ENCODE measurements around the gene PDGFRB.

DNA sequence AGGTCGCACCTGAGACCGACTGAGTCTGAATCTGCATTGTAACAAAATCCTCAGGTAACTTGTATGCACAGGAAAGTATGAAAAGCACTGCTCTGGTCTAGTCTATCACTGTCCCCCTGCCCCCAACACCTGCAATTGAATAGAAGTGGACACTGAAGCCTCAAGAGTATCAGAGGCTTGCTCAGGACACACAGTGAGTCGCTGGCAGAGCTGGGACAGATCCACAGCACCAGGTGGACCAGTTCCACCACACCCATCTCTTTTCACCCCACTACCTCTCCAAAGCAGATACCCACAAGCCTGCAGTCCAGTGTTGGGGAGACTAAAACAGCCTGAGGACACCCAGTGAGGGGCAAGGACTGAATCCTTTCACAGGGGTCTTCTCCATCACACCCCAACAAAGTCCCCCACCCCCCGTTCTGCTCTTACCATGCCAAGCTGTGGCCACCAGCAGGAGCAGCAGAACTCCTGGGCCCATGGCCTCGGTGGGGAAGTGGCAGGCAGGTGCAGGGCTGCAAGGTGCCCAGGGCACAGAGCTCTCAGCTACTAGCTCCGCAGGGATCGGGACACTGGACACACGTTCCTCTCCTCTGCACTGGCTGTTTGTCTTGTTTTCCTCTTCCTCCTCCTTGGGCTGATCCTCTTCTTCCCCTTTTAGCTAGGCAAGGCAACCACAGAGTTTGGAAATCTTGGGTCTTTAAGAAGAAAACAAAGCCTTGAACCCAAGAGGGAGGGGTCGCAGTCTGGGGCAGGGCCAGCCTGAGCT is 69.5 kb downstream of the PDGFRB start, which contains the start of gene CSF1R:
- TF ChIP-seq YY1 (IDR thresholded peaks at IDR 0.05; ENCODE audit: extremely low read depth, insufficient replicate concordance, low read depth, low read length) (no peak), CTCF (IDR thresholded peaks at IDR 0.05 in 2 of 3, conservative IDR thresholded peaks at IDR 0.05 in 1 of 3; ENCODE audit: borderline replicate concordance in 1 of 3, insufficient read depth in 1 of 3, low read depth in 2 of 3, low read length in 2 of 3) (no peak), EZH2 (IDR thresholded peaks at IDR 0.05) (no peak), ZBTB33 (IDR thresholded peaks at IDR 0.05; ENCODE audit: extremely low read depth, insufficient replicate concordance, low read length) (no peak), POLR2AphosphoS5 (IDR thresholded peaks at IDR 0.05; ENCODE audit: low read depth, low read length) (no peak), FOSL1 (IDR thresholded peaks at IDR 0.05; ENCODE audit: low read depth) (no peak)
- TF ChIP-seq, protein P1, sequence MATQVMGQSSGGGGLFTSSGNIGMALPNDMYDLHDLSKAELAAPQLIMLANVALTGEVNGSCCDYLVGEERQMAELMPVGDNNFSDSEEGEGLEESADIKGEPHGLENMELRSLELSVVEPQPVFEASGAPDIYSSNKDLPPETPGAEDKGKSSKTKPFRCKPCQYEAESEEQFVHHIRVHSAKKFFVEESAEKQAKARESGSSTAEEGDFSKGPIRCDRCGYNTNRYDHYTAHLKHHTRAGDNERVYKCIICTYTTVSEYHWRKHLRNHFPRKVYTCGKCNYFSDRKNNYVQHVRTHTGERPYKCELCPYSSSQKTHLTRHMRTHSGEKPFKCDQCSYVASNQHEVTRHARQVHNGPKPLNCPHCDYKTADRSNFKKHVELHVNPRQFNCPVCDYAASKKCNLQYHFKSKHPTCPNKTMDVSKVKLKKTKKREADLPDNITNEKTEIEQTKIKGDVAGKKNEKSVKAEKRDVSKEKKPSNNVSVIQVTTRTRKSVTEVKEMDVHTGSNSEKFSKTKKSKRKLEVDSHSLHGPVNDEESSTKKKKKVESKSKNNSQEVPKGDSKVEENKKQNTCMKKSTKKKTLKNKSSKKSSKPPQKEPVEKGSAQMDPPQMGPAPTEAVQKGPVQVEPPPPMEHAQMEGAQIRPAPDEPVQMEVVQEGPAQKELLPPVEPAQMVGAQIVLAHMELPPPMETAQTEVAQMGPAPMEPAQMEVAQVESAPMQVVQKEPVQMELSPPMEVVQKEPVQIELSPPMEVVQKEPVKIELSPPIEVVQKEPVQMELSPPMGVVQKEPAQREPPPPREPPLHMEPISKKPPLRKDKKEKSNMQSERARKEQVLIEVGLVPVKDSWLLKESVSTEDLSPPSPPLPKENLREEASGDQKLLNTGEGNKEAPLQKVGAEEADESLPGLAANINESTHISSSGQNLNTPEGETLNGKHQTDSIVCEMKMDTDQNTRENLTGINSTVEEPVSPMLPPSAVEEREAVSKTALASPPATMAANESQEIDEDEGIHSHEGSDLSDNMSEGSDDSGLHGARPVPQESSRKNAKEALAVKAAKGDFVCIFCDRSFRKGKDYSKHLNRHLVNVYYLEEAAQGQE (IDR thresholded peaks at IDR 0.05; ENCODE audit: low read depth): no peak

Measured in HCT116 (cell line).